GM19351 (cell line): Measurements from ENCODE around the gene EPHA1.
A peak's percentile ranks its signal among the peaks of the same experiment; 100 is the strongest.

ENCODE experiments used
- ATAC-seq: cut with Tn5 transposase; IDR thresholded peaks from one replicate; pipeline ENCODE4 v1.9.1; 2021; ENCODE audit warnings: mild to moderate bottlenecking, moderate library complexity; ENCODE audit not compliant: unreplicated experiment

Gene EPHA1

DNA sequence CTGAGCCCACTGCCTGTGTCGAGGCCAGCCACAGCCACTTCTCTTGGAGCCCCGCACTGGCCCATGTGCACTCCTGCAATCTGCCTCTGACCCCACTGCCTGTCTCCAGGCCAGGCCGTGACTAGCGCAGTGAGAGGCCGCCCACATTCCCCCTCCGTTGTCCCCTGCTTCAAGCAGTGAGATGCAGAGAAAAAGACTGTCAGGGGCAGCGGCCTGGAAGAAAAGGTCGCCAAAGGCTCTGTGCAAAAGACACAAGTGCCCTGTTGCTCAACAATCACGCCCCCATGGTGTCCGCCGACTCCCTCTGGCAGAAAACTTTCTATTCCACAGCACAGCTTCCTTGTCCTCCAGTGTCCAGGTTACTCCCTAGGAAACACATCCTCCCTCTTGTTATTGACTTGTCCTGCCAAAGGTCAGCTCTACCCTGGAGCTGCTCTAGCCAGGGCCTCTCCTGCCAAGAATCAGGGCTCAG lies 56.1 kb downstream of the EPHA1 start:
- no peak for ATAC-seq

GRCh38 chr7:143351574-143351973 lies 57.1 kb downstream of the EPHA1 start:
- no peak for ATAC-seq

GRCh38 chr7:143351060-143351459 lies 57.6 kb downstream of the EPHA1 start:
- no peak for ATAC-seq

DNA sequence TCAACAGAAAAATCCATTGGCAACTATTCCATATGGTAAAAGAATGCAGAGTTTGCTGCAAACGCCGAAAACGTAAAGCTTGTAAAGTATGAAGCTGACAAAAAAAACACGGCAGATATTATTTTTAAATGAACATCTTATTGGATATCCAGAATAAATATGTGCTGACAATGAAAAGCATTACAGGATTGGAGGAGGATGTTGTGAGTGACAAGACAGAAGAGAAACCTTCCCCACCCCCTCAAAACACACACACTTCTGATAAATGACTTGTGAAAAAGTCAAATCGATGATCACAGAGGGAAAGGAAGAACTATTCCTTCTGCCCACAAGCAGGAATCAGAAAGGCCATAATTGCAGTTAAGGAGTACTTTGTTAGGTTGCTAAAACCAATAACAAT lies 60.7 kb downstream of the EPHA1 start:
- no peak for ATAC-seq

DNA sequence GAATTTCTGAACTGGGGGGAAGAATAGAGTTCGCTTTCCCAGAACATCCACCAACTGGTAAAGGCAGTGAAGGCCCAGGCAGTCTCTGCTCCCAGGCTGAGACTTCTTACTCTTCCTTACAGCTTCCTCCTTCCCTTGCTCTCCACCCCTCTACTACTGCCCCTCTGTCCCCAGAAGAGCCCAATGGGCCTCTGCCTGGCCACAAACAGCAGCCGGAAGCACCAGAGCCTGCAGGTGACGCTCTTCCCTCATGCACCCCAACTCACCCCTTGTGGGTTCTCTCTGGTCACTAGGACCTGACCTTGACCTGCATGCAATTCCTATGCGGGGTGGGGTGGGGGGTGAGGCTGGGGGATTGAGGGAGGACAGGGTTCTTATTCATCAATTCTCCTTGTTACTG lies 62.6 kb downstream of the EPHA1 start:
- no peak for ATAC-seq

- ATAC-seq: peak; percentile 90
Measured at GRCh38 chr7:143345428-143345900, 63.2 kb downstream of the EPHA1 start.

- ATAC-seq: no peak
Measured at GRCh38 chr7:143343596-143343995, 65.1 kb downstream of the EPHA1 start.

DNA sequence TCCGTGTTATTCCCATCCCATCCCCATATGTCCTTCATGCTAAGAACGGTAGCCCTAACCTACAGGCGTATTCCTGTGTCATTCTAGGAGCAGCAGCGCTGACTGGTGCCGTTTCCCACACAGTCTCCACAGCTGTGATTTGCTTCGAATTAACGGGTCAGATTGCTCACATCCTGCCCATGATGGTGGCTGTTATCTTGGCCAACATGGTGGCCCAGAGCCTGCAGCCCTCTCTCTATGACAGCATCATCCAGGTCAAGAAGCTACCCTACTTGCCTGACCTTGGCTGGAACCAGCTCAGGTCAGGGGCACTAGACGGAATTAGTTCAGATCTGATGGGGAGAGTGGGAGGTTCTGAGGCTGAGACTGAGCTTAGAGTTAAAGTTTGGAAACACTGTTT lies 66.8 kb downstream of the EPHA1 start:
- no peak for ATAC-seq
